HFF-Myc (cell line): ENCODE measurements around the gene SLC25A24.

ENCODE experiments used
- DNase-seq: peaks from one replicate; pipeline ENCODE4 v3.0.0-alpha.2; 2011; ENCODE audit warnings: low read depth; ENCODE audit errors: extremely low read depth
- H3K4me3 ChIP-seq: replicated peaks from 2 replicates; pipeline ENCODE4 v1.5.1; 2011; ENCODE audit warnings: low read depth, mild to moderate bottlenecking, control low read depth, low read length
- CTCF ChIP-seq: IDR thresholded peaks from 2 replicates; pipeline ENCODE4 v1.5.1; 2012; ENCODE audit warnings: mild to moderate bottlenecking, low read depth, low read length, control low read depth; ENCODE audit errors: missing control alignments

Gene SLC25A24

GRCh38 chr1:108124023-108124422, 76.1 kb downstream of the SLC25A24 start:
- no peak for TF ChIP-seq CTCF
- H3K4me3 ChIP-seq = no peak overlapping the region
- DNase-seq = no peak

GRCh38 chr1:108121358-108122143, 78.6 kb downstream of the SLC25A24 start:
- TF ChIP-seq CTCF = peak; percentile 4
- DNase-seq = no peak
- H3K4me3 ChIP-seq = no peak overlapping the region

GRCh38 chr1:108120163-108120562, 80.0 kb downstream of the SLC25A24 start:
- DNase-seq = no peak
- H3K4me3 ChIP-seq = no peak overlapping the region
- no peak for TF ChIP-seq CTCF

GRCh38 chr1:108119500-108119899, 80.6 kb downstream of the SLC25A24 start:
- no peak overlapping the region for H3K4me3 ChIP-seq
- no peak for DNase-seq
- no peak for TF ChIP-seq CTCF

- no peak for TF ChIP-seq CTCF
- H3K4me3 ChIP-seq = no peak overlapping the region
- peak; percentile 38 for DNase-seq
Measured at GRCh38 chr1:108117945-108118902, 81.9 kb downstream of the SLC25A24 start.

GRCh38 chr1:108117237-108117636, 82.9 kb downstream of the SLC25A24 start:
- no peak for TF ChIP-seq CTCF
- DNase-seq = no peak
- H3K4me3 ChIP-seq = no peak overlapping the region
